H1 (cell line): ENCODE measurements around the gene TMC3. TPM values are rescaled to one million over a fixed set of nuclear protein-coding genes. Genes with fewer than 3 reads are reported as not detected.

Source experiments
- CTCF ChIA-PET: fragments of 300-600 bp; sonication (Branson Sonifier 250); formaldehyde crosslinking; loops from one replicate; lab custom pipeline; 2021; ENCODE audit not compliant: partially characterized antibody; lab: Charles Lee
- POLR2A ChIA-PET: fragments of 300-600 bp; sonication (Branson Sonifier 250); formaldehyde crosslinking; loops from one replicate; lab custom pipeline; 2021; ENCODE audit warnings: inconsistent platforms; ENCODE audit not compliant: partially characterized antibody; lab: Charles Lee
- DNase-seq, 2 experiments: peaks; one replicate each; pipeline versions ENCODE4 v3.0.0 to v3.0.0-alpha.2; 2010 to 2022; ENCODE audit warnings: low spot score in 2 of 2, low read depth in 1 of 2, mixed read lengths in 1 of 2
- FAIRE-seq: peaks from 2 replicates; lab custom pipeline; 2011; peaks lifted over from hg19 to GRCh38; lab: Jason Lieb, UNC
- H2AFZ ChIP-seq: 2 replicates; pipeline ENCODE4 v1.8.1; 2012; ENCODE audit warnings: low read length, inconsistent platforms
- H2AK5ac ChIP-seq: 2 replicates; pipeline ENCODE4 v1.6.1; 2013; ENCODE audit warnings: low read depth, low read length
- H2BK120ac ChIP-seq: replicated peaks from 2 replicates; pipeline ENCODE3; 2013; ENCODE audit warnings: low read depth, low read length, inconsistent platforms
- H2BK12ac ChIP-seq: 2 replicates; pipeline ENCODE4 v1.6.1; 2013; ENCODE audit warnings: low read depth, low read length
- H2BK15ac ChIP-seq: 2 replicates; pipeline ENCODE4 v1.6.1; 2013; ENCODE audit warnings: low read length
- H2BK20ac ChIP-seq: 2 replicates; pipeline ENCODE4 v1.6.1; 2013; ENCODE audit warnings: low read length
- H2BK5ac ChIP-seq: 2 replicates; pipeline ENCODE4 v1.6.1; 2013; ENCODE audit warnings: low read depth, low read length
- H3K14ac ChIP-seq: 2 replicates; pipeline ENCODE4 v1.6.1; 2013; ENCODE audit warnings: inconsistent platforms; ENCODE audit not compliant: insufficient read length
- H3K18ac ChIP-seq: 2 replicates; pipeline ENCODE4 v1.6.1; 2013; ENCODE audit warnings: low read length; ENCODE audit errors: extremely low read depth
- H3K23ac ChIP-seq: 2 replicates; pipeline ENCODE4 v1.6.1; 2013; ENCODE audit warnings: inconsistent platforms; ENCODE audit not compliant: insufficient read length
- H3K23me2 ChIP-seq: 2 replicates; pipeline ENCODE4 v1.6.1; 2013; ENCODE audit warnings: low read depth, low read length
- H3K27ac ChIP-seq: 2 replicates; pipeline ENCODE4 v1.6.1; 2011; ENCODE audit warnings: low read depth, low read length, inconsistent platforms
- H3K27me3 ChIP-seq, 4 experiments: replicated peaks in 1 of 4; 1 replicate in 1 of 4; 2 replicates in 3 of 4; pipeline versions ENCODE4 v1.6.1 to v1.8.1; 2011 to 2013; ENCODE audit warnings: low read length in 3 of 4, mild to moderate bottlenecking in 3 of 4, inconsistent platforms in 2 of 4, mixed read lengths in 2 of 4, moderate library complexity in 1 of 4; ENCODE audit not compliant: control insufficient read depth in 3 of 4, insufficient read depth in 3 of 4; ENCODE audit errors: extremely low read depth in 1 of 4
- H3K36me3 ChIP-seq, 4 experiments: 2 replicates each; pipeline versions ENCODE4 v1.6.1 to v1.8.1; 2011 to 2013; ENCODE audit warnings: mild to moderate bottlenecking in 4 of 4, low read length in 3 of 4, moderate library complexity in 2 of 4, control low read depth in 1 of 4, inconsistent platforms in 1 of 4; ENCODE audit not compliant: insufficient read depth in 4 of 4, control insufficient read depth in 2 of 4
- H3K4ac ChIP-seq: replicated peaks from 2 replicates; pipeline ENCODE3; 2013; ENCODE audit warnings: low read length, low read depth, mixed read lengths, inconsistent platforms; ENCODE audit not compliant: insufficient read length
- H3K4me1 ChIP-seq, 4 experiments: replicated peaks in 1 of 4; 1 replicate in 1 of 4; 2 replicates in 3 of 4; pipeline versions ENCODE4 v1.6.1 to v1.8.1; 2011 to 2013; ENCODE audit warnings: low read length in 3 of 4, inconsistent platforms in 2 of 4, mixed read lengths in 1 of 4; ENCODE audit not compliant: insufficient read depth in 4 of 4, control insufficient read depth in 3 of 4
- H3K4me2 ChIP-seq, 2 experiments: 2 replicates each; pipeline versions ENCODE4 v1.6.1 to v1.8.1; 2011 to 2013; ENCODE audit warnings: low read depth in 2 of 2, low read length in 2 of 2, control low read depth in 1 of 2, inconsistent platforms in 1 of 2, mild to moderate bottlenecking in 1 of 2; ENCODE audit not compliant: insufficient read depth in 1 of 2
- H3K4me3 ChIP-seq, 4 experiments: fragments of 200-600, 300-600 bp in 1 of 4; sonication (generic), shearing (Covaris generic), sonication (Bioruptor Twin) in 1 of 4; 2 replicates each; pipeline versions ENCODE4 v1.5.1 to v1.8.1; 2011 to 2016; ENCODE audit warnings: low read length in 4 of 4, low read depth in 3 of 4, control low read depth in 2 of 4, inconsistent platforms in 2 of 4, mild to moderate bottlenecking in 2 of 4, mixed read lengths in 1 of 4, moderate library complexity in 1 of 4; ENCODE audit not compliant: insufficient read depth in 2 of 4; ENCODE audit errors: extremely low read depth in 1 of 4
- H3K56ac ChIP-seq: replicated peaks from 2 replicates; pipeline ENCODE3; 2013; ENCODE audit warnings: low read depth, mild to moderate bottlenecking, mixed read lengths, low read length, inconsistent platforms; ENCODE audit not compliant: insufficient read length
- H3K79me1 ChIP-seq: 2 replicates; pipeline ENCODE4 v1.6.1; 2013; ENCODE audit warnings: low read depth, low read length, control low read depth
- H3K79me2 ChIP-seq, 2 experiments: 2 replicates each; pipeline versions ENCODE4 v1.6.1 to v1.8.1; 2012 to 2013; ENCODE audit warnings: low read length in 2 of 2, mild to moderate bottlenecking in 2 of 2, inconsistent platforms in 1 of 2; ENCODE audit not compliant: insufficient read depth in 2 of 2, control insufficient read depth in 1 of 2
- H3K9ac ChIP-seq, 4 experiments: replicated peaks in 1 of 4; 1 replicate in 1 of 4; 2 replicates in 3 of 4; pipeline versions ENCODE4 v1.6.1 to v1.8.1; 2011 to 2013; ENCODE audit warnings: low read depth in 3 of 4, low read length in 3 of 4, control low read depth in 2 of 4, mild to moderate bottlenecking in 2 of 4, moderate library complexity in 2 of 4, inconsistent platforms in 1 of 4; ENCODE audit errors: extremely low read depth in 1 of 4
- H3K9me3 ChIP-seq, 2 experiments: 2 replicates each; pipeline versions ENCODE4 v1.6.1 to v1.8.1; 2012 to 2013; ENCODE audit warnings: mild to moderate bottlenecking in 2 of 2, moderate library complexity in 2 of 2, control low read depth in 1 of 2, inconsistent platforms in 1 of 2, low read depth in 1 of 2, low read length in 1 of 2, mixed read lengths in 1 of 2; ENCODE audit not compliant: insufficient read depth in 2 of 2
- H4K20me1 ChIP-seq, 2 experiments: replicated peaks in 1 of 2; 2 replicates each; pipeline versions ENCODE3 to v1.8.1; 2011 to 2013; ENCODE audit warnings: inconsistent platforms in 2 of 2, low read length in 2 of 2, mild to moderate bottlenecking in 1 of 2; ENCODE audit not compliant: insufficient read depth in 2 of 2, control insufficient read depth in 1 of 2
- H4K5ac ChIP-seq: 2 replicates; pipeline ENCODE4 v1.6.1; 2013; ENCODE audit warnings: low read length, low read depth, mixed read lengths, inconsistent platforms; ENCODE audit not compliant: insufficient read length
- H4K8ac ChIP-seq: 2 replicates; pipeline ENCODE4 v1.8.0; 2013; ENCODE audit warnings: mild to moderate bottlenecking, moderate library complexity, low read length, inconsistent platforms; ENCODE audit not compliant: insufficient read depth; ENCODE audit errors: extremely low read depth
- H4K91ac ChIP-seq: replicated peaks from 2 replicates; pipeline ENCODE3; 2013; ENCODE audit warnings: low read length, mixed read lengths, inconsistent platforms; ENCODE audit not compliant: insufficient read length
- CTBP2 ChIP-seq: IDR thresholded peaks from 2 replicates; pipeline ENCODE4 v1.7.0; 2011; ENCODE audit warnings: borderline replicate concordance, mild to moderate bottlenecking, moderate library complexity, mixed read lengths, low read length; ENCODE audit not compliant: insufficient read depth, insufficient read length
- KDM5A ChIP-seq: fragments of 200-600 bp; IDR thresholded peaks from 2 replicates; pipeline ENCODE4 v1.7.1; 2012; ENCODE audit warnings: mild to moderate bottlenecking, low read length, inconsistent platforms, mixed read lengths
- NANOG ChIP-seq: IDR thresholded peaks from 2 replicates; pipeline ENCODE4 v1.6.1; 2011; ENCODE audit warnings: low read length, low read depth, mild to moderate bottlenecking, inconsistent platforms; ENCODE audit not compliant: insufficient read depth, poor library complexity, severe bottlenecking
- WGBS, 2 experiments: shearing (Covaris generic) in 1 of 2; methylation state at CpG; one replicate each; pipeline versions ENCODE4 v1.1.6 to v1.1.7; 2013 to 2015; ENCODE audit warnings: low lambda C conversion rate in 2 of 2, mixed read lengths in 2 of 2, inconsistent platforms in 1 of 2, low coverage in 1 of 2, missing lambda C conversion rate in 1 of 2; ENCODE audit not compliant: insufficient replicate concordance in 2 of 2, insufficient coverage in 1 of 2, insufficient read length in 1 of 2; ENCODE audit errors: extremely low coverage in 1 of 2, missing lambda C conversion rate in 1 of 2; 5-methylcytosine and 5-hydroxymethylcytosine counted together
- polyA plus RNA-seq, 7 experiments: library from polyadenylated mRNA; depleted of rRNA in 3 of 7; stranded (reverse) in 5 of 7; unstranded in 2 of 7; fragments of >200 nt in 5 of 7; fragments of 200-250 nt in 2 of 7; gene quantifications; 1 replicate in 5 of 7; 2 replicates in 1 of 7; 4 replicates in 1 of 7; pipeline versions ENCODE4 v1.2.1 to v1.2.3, GENCODE V29; 2011 to 2013; ENCODE audit warnings: missing spikeins in 2 of 7, mixed read lengths in 2 of 7
- total RNA-seq: library from RNA; stranded (reverse); fragmentation: NEBNext Ultra II Directional; extraction: Animal tissue kit (Norgen Biotek cat#: 25700); gene quantifications from 2 replicates; pipeline ENCODE4 v1.2.1, GENCODE V29; 2021

TMC3 gene
- total and polyA plus RNA-seq, 2 of the 8 experiments (the other 6 are each of a cell fraction or from before 2014, with no cell fraction given), result not detected

DNA sequence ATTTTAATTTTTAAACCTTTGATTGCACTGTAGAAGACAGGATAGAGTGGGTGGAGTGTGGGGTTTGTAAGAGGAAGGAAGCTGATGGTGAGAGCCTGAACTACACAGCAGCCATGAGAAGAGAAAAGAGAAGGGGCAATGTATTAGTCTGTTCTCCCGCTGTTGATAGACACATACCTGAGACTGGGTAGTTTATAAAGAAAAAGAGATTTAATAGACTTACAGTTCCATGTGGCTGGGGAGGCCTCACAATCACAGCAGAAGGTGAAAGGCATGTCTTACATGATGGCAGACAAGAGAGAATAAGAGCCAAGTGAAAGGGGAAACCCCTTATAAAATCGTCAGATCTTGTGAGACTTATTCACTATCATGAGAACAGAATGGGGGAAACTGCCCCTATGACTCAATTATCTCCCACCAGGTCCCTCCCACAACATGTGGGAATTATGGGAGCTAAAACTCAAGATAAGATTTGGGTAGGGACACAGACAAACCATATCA lies 87.3 kb downstream of the TMC3 start:
- Histone ChIP-seq H3K27me3 (no peaks in the 10 kb centered on the region), H3K23ac (no peak overlapping the region), H3K79me2 (no peaks in the 10 kb centered on the region), H3K9ac (no peak overlapping the region), H4K20me1 (no peaks in the 10 kb centered on the region), H2BK120ac (no peak overlapping the region), H4K8ac (no peak overlapping the region), H3K56ac (no peak overlapping the region), H3K27ac (no peak overlapping the region), H2BK15ac (no peak overlapping the region), H3K36me3 (no peaks in the 10 kb centered on the region), H3K4me1 (no peaks in the 10 kb centered on the region), H3K4ac (no peak overlapping the region), H3K79me1 (no peaks in the 10 kb centered on the region), H2AFZ (no peak overlapping the region), H4K91ac (no peak overlapping the region), H2BK12ac (no peak overlapping the region), H2BK5ac (no peak overlapping the region), H3K18ac (no peak overlapping the region), H3K14ac (no peak overlapping the region), H3K9me3 (no peaks in the 10 kb centered on the region), H4K5ac (no peak overlapping the region), H3K4me2 (no peak overlapping the region), H2BK20ac (no peak overlapping the region), H3K23me2 (no peaks in the 10 kb centered on the region), H2AK5ac (no peak overlapping the region), H3K4me3 (no peak overlapping the region)
- 89% methylated on average over 2 of the region's 2 CpGs; no CpG with 5 or more reads in 1 of the 2 experiments for WGBS, 2 experiments
- ChIA-PET POLR2A (no interaction called here), CTCF (interaction anchor here (1.0 to 2.8 kb wide), 5 partner anchors 20 to 124 kb away, joined by 3 to 9 read pairs (median 4); no protein-coding TSS in a partner anchor)
- no peak for DNase-seq
- FAIRE-seq, result no peak
- TF ChIP-seq CTBP2 (no peak), NANOG (no peak), KDM5A (no peak)
- TF ChIP-seq, all 59 proteins: peak for 0
